Upper lobe of right lung (tissue), 1 donor: ENCODE measurements around the gene FANK1. TPM values are rescaled to one million over a fixed set of nuclear protein-coding genes. Genes with fewer than 3 reads are reported as not detected.
"Not testable (repeated sequence)": the region's sequence is repeated elsewhere in the genome, so short reads cannot be mapped to it uniquely, and the experiment has no call there.

Experiments
- ATAC-seq: fragments of 200-7000 bp; cut with Tn5 transposase; one replicate; pipeline ENCODE4 v1.9.1; 2020; ENCODE audit warnings: mild to moderate bottlenecking, moderate library complexity
- DNase-seq: peaks from one replicate; pipeline ENCODE4 v3.0.0-alpha.2; 2020
- H3K27ac ChIP-seq: fragments of 200-600 bp; one replicate; pipeline ENCODE4 v1.8.0; 2022
- H3K27me3 ChIP-seq: fragments of 200-600 bp; one replicate; pipeline ENCODE4 v1.8.0; 2022; ENCODE audit warnings: mild to moderate bottlenecking
- H3K36me3 ChIP-seq: fragments of 200-600 bp; one replicate; pipeline ENCODE4 v1.8.0; 2022
- H3K4me1 ChIP-seq: fragments of 200-600 bp; one replicate; pipeline ENCODE4 v1.8.0; 2022
- H3K4me3 ChIP-seq: fragments of 200-600 bp; one replicate; pipeline ENCODE4 v1.8.0; 2022; ENCODE audit warnings: mild to moderate bottlenecking
- H3K9me3 ChIP-seq: fragments of 200-600 bp; one replicate; pipeline ENCODE4 v1.8.0; 2022
- intact Hi-C: fragments of 100-400 bp; cut with DNase I; formaldehyde crosslinking; loops from one replicate; pipeline ENCODE4 v1.11.0; 2022
- total RNA-seq: library from RNA; stranded (reverse); fragmentation: NEBNext Ultra II Directional; extraction: Animal tissue kit (Norgen Biotek cat#: 25700); gene quantifications from one replicate; pipeline ENCODE4 v1.2.1, GENCODE V29; 2021
- TF ChIP-seq, protein P1 (sequence below): fragments of 200-600 bp; IDR thresholded peaks from one replicate; pipeline ENCODE4 v1.8.0; 2022; ENCODE audit warnings: antibody characterized with exemption
- donor health status: DM: no; HTN: yes; CAD: no; lungs with severe emphysema.

The FANK1 gene
- total RNA-seq, 1 donor from 2014 or later: 2.6 TPM

DNA sequence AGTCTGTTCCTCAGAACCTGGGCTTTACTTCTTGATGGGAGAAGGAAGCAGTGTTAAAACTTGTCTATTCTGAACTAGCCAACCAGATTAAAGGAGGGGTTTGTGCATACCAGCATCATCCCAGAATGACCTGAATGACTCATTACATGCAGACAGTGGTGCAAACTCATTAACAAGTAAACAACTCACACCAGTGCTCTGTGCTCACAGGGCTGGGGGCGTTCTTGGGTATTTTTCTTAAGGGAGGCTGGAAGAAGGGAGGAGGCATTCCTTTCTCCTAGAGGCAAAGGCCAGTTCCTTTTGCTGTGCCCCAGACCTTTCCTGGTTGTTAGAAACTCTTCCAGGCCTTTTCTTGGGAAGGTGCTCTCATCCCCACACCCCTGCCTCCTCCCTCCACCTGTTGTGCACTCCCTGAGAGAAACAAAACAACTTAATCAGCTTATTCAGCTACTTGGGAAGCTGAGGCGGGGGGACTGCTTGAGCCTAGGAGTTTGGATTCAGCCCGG is 6.8 kb downstream of the FANK1 start:
- H3K27me3 ChIP-seq, H3K4me1 ChIP-seq, H3K9me3 ChIP-seq, intact Hi-C loops, ATAC-seq, H3K27ac ChIP-seq, H3K36me3 ChIP-seq, H3K4me3 ChIP-seq, DNase-seq: not testable (repeated sequence)

DNA sequence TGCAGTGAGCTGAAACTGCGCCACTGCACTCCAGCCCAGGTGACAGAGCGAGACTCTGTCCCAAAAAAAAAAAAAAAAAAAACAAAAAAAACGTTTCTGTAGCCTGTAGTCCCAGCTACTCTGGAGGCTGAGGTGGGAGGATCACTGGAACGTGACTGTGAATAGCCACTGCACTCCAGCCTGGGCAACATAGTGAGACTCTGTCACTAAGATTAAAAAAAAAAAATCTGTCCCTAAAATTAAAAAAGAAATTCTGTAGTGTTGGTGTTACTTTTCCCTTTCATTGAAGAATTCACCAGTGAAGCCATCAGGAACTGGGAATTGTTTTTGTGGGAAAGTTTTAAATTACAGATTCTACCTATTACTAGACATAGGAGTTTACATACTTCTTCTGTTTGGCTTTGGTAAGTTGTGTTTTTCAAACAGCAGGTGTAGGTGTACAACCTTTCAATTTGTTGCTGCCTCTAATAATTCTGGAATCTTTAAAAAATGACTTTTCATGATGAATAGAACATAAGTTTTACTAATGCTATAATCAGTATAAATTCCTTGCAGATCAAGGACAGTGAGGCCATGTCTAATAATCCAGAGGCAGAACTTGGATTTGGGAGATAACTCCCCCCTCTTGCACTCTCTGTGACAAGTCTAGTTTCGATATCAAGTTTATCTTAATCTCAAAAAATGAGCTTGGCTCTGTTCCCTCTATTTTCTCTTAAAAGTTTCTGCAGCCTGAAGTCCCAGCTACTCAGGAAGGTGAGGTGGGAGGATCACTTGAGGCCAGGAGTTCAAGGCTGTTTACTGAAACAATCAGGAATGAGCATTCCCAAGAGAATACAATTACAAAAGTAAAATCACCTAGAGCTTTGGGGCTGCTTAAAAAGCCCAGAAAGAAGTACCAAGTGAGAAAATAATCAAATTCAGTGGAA is 9.0 kb downstream of the FANK1 start:
- H3K27ac ChIP-seq, H3K9me3 ChIP-seq, H3K27me3 ChIP-seq, DNase-seq, H3K4me1 ChIP-seq, intact Hi-C loops, H3K36me3 ChIP-seq, H3K4me3 ChIP-seq: not testable (repeated sequence)
- ATAC-seq: peak; percentile 31

DNA sequence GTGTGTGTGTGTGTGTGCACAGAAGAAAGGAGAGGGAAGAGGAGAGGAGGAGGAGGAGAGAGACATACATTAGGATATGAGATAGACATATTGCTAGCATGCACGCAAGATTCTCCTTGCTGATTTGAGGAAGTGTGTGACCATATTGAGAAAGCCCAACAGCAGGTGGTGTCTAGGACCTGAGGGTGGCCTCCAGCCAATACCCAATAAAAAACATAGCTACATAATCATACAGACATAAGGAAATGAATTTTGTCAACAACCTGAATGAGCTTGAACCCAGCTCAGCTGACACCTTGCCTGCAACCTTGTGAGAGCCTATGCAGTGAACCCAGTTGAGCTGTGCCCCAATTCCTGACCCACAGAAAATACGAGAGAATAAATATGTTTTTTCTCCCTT is 11.2 kb downstream of the FANK1 start:
- H3K36me3 ChIP-seq, H3K9me3 ChIP-seq, H3K27me3 ChIP-seq, intact Hi-C loops, H3K4me1 ChIP-seq, DNase-seq, H3K4me3 ChIP-seq, H3K27ac ChIP-seq: not testable (repeated sequence)
- peak; percentile 23 for ATAC-seq

DNA sequence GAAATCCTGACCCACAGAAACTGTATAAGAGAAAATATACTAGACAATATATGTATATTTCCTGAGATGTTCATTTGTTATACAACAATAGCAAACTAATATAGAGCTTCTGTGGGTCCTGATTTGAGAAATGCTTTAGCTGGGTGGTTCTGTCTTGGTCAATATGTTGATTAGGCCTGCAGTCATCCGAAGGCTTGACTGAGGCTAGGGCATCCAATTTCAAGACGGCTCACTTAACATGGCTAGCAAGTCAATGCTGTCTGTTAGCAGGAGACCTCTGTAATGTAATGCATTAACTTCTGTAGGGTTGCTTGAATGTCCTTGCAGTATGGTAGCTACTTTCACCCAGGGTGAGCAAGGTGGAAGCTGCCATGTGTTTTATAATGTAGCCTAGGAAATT is 12.4 kb downstream of the FANK1 start:
- intact Hi-C loops, H3K4me3 ChIP-seq, H3K27ac ChIP-seq, DNase-seq, H3K9me3 ChIP-seq, H3K4me1 ChIP-seq, H3K36me3 ChIP-seq, H3K27me3 ChIP-seq: not testable (repeated sequence)
- peak; percentile 43 for ATAC-seq

DNA sequence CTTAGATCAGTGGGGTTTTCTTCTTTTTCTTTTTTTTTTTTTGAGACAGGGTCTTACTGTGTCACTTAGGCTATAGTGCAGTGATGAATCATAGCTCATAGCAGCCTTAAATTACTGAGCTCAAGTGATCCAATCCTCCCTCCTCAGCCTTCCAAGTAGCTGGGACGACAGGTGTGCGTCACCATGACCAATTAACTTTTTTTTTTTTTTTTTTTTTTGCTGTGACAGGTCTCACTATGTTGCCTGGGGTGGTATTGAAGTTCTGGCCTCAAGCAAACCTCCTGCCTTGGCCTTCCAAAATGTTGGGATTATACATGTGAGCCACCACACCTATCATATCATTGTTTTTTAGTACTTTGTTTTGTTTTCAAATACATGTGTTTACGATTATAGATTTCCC is 13.1 kb downstream of the FANK1 start:
- H3K9me3 ChIP-seq, H3K4me3 ChIP-seq, ATAC-seq, H3K27ac ChIP-seq, intact Hi-C loops, H3K4me1 ChIP-seq, DNase-seq, H3K36me3 ChIP-seq, H3K27me3 ChIP-seq: not testable (repeated sequence)

DNA sequence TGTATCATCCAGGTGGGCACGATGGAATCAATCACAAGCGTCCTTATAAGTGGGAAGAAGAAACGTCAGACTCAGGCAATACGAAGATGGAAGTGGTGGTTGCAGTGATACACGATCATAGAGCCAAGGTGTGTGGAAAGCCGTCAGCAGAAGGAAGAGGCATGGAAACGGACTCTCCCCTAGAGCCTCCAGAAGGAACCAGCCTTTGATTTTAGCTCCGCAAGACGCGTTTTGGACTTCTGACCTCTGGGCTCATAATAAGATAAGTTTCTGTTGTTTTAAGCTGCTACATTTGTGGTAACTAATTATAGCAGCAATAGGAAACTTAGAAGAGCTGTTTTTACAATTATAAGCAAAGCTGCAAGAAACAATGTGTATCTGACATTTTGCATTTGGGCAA is 14.8 kb downstream of the FANK1 start:
- H3K9me3 ChIP-seq: no peaks in the 10 kb centered on the region
- no peaks in the 10 kb centered on the region for H3K27me3 ChIP-seq
- intact Hi-C loops: no loop called here
- H3K4me1 ChIP-seq: no peaks in the 10 kb centered on the region
- no peak overlapping the region for H3K27ac ChIP-seq
- DNase-seq: no peak
- no peak for ATAC-seq
- no peaks in the 10 kb centered on the region for H3K36me3 ChIP-seq
- TF ChIP-seq, protein P1, sequence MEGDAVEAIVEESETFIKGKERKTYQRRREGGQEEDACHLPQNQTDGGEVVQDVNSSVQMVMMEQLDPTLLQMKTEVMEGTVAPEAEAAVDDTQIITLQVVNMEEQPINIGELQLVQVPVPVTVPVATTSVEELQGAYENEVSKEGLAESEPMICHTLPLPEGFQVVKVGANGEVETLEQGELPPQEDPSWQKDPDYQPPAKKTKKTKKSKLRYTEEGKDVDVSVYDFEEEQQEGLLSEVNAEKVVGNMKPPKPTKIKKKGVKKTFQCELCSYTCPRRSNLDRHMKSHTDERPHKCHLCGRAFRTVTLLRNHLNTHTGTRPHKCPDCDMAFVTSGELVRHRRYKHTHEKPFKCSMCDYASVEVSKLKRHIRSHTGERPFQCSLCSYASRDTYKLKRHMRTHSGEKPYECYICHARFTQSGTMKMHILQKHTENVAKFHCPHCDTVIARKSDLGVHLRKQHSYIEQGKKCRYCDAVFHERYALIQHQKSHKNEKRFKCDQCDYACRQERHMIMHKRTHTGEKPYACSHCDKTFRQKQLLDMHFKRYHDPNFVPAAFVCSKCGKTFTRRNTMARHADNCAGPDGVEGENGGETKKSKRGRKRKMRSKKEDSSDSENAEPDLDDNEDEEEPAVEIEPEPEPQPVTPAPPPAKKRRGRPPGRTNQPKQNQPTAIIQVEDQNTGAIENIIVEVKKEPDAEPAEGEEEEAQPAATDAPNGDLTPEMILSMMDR: no peak
- no peak overlapping the region for H3K4me3 ChIP-seq

DNA sequence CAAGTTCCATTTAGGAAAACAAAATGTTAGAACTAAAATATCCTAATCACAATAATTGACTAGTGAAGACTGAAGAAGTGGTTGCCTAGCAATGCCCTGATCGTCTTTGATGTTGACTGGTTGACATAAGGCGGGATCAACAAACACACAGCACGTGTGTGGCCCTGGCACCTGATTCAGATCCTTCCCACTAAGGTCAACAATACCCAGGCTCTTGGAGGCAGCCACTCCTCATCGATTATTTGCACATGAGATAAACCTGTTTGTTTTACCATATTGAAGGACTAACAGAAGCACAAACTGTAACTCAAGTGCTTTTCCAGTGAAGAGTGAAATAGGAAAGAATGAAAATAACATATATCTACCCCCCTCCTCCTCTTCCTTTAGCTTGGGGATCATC is 15.6 kb downstream of the FANK1 start:
- no peak overlapping the region for H3K27ac ChIP-seq

DNA sequence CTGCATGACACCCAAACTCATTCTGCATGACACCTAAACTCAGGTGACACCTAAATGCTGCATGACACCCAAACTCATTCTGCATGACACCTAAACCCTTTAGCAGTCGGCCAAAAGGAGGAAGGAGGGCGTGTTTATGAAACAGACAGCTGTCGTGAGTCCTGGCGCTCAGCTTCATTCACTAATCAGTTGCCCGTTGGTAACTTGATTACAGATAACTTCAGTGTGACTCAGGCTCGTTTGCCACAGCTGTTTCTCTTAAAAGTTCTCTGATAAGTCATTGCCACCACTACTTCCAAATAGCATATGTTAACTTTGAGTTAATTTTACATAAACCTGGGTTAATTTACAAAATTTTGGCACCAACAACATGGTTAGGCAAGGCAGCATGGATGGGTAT is 16.9 kb downstream of the FANK1 start:
- H3K4me3 ChIP-seq, H3K9me3 ChIP-seq, H3K27ac ChIP-seq, DNase-seq, H3K36me3 ChIP-seq, H3K27me3 ChIP-seq, H3K4me1 ChIP-seq, ATAC-seq, intact Hi-C loops: not testable (repeated sequence)

More for the DNA sequence above, 15.6 kb downstream of the FANK1 start:
- Histone ChIP-seq H3K36me3 (no peaks in the 10 kb centered on the region), H3K9me3 (no peaks in the 10 kb centered on the region), H3K4me3 (no peak overlapping the region), H3K4me1 (no peaks in the 10 kb centered on the region), H3K27me3 (no peaks in the 10 kb centered on the region)
- ATAC-seq (peak; percentile 70), DNase-seq (no peak)
- TF ChIP-seq, protein P1: no peak
- intact Hi-C loops: no loop called here
